SK-MEL-5 (cell line): ENCODE results near the gene PHLDB3. TPM values are rescaled to one million over a fixed set of nuclear protein-coding genes. Genes with fewer than 3 reads are reported as not detected.
"Not testable (repeated sequence)": the region's sequence is repeated elsewhere in the genome, so short reads cannot be mapped to it uniquely, and the experiment has no call there.

ENCODE experiments used
- DNase-seq: peaks from one replicate; pipeline ENCODE4 v3.0.0-alpha.2; 2016; ENCODE audit warnings: low read depth, low spot score
- in situ Hi-C: cut with HindIII; loops from 2 replicates; pipeline ENCODE4 v1.10.0; 2016; ENCODE audit warnings: low sequenced_read_pairs, high pct_unique_total_duplicates, low pct_unique_long_range_greater_than_20kb
- total RNA-seq: library from RNA; depleted of rRNA; stranded (reverse); fragments of >200 nt; shearing (Covaris generic); gene quantifications from 2 replicates; pipeline ENCODE4 v1.2.3, GENCODE V29; 2014

PHLDB3 gene
- total RNA-seq, 1 experiment from 2014 or later, result 19.5 TPM

DNA sequence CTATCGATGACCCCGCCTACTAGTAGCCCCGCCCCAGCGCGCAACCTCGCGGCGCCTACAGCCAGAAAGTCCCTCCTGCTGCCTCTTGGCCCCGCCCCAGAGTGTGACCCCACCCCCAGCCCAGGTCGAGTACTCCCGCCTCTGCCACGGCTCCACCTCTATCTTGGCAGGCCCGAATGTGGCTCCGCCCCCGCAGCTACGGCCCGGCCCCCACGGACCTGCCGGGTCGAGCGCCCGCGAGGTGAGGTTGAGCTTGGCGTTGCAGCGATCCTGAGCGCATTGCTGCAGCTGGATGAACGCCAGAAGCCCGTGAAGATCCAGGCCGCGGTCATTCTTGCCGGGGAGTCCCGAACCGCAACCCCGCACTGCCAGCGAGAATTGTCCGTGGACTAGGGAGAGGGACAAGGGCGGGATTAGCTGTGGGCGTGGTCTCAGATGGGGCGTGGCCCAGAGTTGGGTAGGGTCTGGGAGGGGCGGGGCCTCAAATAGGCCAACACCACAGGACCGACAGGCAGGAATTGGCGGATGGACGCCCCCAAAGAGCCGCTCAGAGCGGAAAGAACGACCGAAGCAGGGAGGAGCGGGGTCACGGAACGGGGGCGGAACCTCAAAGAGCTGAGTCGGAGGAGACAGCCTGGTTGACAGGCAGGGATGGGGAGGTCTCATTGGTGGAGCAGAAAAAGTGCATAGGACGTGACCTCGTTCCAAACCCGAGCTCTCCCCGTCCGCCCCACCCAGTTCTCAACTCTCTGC lies 41.0 kb downstream of the PHLDB3 start:
- in situ Hi-C loops, result no loop called here
- peak; percentile 94 for DNase-seq

DNA sequence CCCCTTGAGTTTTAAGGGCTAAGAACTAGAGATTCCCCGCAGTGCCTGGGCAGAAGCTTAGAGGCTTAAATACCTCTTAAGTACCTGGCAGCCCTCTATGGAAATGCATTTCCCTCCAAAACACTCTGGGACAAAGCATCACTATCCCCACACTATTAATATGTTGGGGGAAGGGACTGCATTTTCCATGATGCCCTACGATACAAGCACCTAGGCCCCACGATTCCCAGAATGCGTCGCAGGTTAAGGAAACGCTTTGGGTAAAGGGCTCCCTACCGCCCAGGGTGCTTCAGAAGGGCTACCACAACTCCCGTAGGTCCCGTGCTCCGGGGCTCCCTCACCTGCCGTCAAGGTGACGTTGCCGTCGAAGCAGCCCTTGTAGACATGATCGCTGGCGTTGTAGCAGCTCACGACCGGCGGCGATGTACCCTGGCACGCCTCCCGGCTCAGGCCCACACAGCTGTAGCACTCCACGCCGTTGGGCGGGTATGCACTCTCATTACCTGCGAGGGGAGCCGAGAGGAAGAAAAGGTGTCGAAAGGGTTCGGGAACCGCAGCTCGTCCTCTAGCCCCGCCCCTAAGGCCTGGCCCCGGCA lies 41.7 kb downstream of the PHLDB3 start:
- no peak for DNase-seq
- in situ Hi-C loops, result no loop called here

DNA sequence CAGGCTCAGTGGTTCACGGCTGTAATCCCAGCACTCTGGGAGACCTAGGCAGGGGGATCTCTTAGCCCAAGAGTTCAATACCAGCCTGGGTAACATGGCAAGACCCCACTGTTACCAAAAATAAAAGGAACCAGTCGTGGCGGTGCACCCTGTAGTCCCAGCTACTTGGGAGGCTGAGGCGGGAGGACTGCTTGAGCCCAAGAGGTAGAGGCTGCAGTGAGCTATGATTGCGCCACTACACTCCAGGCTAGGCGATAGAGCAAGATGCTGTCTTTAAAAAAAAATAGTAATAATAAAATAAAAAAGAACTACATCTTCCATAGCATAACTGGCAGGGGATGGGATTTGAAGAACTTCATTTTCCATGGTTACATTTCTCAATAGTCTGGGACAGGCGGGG lies 42.2 kb downstream of the PHLDB3 start:
- no peak for DNase-seq
- in situ Hi-C loops, result no loop called here

DNA sequence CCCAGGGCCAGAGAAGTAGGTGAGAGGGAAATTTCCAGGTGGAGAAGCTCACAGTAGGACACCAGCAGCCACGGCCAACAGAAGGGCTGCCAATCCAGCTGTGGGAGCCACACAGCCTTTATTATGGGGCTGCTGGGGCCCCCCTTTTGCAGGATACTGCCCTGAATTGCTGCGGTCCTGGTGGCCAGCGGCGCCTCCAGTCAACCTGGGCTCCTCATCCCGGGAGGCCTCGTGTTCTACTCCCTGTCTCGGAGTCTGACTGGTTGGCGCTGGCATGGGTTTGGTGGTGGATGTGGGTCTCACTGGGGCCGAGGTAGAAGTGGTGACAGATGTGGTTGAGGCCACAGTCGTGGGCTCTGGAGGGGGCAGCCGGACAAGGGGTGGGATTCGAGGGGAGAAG lies 43.2 kb downstream of the PHLDB3 start:
- DNase-seq, result no peak
- in situ Hi-C loops, result no loop called here

DNA sequence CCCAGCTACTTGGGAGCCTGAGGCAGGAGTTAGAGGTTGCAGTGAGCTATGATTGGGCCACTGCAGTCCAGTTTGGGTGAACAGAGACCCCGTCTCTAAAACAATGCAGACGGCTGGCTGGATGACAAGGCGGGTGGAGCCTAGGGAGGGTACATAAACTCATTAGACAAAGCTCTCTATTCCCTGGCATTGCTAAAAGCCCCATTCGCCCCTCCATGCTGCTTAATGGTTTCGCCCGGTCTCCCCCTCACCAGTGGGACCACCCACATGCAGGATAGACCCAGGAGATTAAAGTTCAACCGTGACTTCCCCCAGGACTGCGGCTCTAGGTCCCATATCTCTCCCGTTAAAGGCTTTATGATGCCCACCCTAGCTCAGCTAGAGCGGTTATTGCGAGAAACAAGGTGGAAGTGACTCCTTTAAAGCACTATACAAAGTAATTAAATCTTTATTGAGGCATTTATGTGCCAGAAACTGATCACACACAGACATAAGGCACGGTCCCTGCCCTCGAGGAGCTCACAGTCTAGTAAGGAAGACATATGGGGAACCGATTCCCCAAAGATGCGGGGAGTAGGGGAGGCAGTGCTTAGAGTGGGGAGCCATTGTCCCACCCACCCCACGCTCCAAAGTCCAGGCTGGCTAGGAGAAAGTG lies 44.1 kb downstream of the PHLDB3 start:
- no peak for DNase-seq
- in situ Hi-C loops, result no loop called here

DNA sequence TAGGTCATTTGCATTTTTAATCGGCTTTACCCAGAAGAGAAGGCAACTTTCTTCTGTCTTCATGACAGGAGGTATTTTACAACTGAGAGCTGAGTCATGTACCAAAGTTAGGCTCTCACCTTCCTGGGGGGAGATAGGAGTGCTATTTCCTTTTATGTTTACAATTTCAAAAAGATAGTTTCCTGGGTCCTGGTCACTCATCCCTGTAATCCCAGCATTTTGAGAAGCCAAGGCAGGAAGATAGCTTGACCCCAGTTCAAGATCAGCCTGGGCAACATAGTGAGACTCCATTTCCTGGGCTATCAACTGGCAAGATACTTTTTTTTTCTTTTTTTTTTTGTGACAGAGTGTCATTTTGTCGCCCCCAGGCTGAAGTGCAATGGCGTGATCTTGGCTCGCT lies 46.7 kb downstream of the PHLDB3 start:
- DNase-seq, result no peak
- in situ Hi-C loops, result no loop called here

DNA sequence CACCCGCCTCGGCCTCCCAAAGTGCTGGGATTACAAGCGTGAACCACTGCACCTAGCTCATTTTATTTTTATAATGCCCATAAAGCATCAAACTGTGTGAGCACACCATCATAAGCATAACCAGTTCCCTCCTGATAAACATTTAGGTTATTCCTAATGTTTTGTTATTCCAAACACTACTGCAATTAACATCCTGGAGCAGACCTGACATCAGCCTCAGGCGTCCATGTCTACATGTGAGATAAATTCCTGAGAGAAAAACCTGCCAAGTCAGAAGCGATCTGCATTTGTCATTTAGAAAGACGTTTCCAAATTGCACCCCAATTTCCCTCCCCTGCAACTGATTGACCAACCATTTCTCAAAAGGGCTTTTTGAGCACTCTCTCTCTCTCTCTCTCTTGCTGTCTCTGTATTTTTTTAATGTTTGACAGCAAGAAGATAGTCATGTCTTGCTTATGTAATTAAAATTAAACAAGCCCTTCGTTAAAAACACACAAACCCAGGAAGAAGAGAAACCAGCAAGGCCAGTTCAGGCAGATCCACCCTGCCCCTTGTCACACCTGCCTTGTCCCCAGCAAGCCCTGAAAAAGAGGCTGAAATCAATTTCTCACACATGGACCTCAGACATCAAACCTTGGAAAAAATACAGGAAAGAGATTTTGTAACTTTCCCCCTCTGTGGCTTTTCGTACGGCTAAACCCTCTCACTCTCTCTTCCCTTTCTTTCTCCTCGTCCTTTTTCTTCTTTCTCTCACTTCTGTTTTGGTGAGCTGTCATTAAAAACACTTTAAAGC lies 49.0 kb downstream of the PHLDB3 start:
- DNase-seq, result no peak
- in situ Hi-C loops, result no loop called here

DNA sequence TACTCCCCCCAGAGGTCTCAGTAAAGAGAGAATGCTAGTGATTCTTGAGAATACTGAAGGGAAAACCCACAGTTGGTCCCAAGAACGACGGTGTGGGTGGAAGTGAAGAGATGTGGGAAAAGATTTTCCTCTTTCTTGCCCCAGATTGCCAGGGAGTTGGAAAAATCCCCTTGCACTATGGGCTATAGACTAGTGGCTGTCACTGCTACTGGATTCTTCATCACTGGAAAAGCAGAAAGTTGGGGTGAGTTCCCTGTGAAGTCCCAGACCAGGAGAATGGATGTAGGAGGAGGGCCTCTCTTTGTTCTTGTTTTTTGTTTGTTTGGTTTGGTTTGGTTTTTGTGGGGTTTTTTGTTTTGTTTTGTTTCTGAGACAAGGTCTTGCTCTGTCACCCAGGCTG lies 50.5 kb downstream of the PHLDB3 start:
- no peak for DNase-seq
- in situ Hi-C loops, result no loop called here

DNA sequence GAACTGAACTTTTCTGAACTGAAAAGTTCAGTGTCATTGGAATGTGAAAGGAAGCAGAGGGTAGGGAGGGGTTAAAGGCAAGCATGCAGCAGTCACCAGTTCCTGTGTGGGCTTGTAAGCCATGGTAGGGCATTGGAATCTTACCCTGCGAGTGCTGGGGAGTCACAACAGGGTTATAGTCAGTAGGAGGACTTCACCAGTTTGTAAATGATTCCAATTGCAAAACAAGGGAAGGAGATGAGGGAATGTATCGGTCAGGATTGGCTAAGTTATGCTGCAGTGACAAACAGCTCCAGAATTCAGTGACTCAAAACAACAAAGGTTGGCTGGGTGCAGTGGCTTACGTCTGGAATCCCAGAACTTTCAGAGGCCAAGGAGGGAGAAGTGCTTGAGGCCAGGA lies 52.0 kb downstream of the PHLDB3 start:
- in situ Hi-C loops, result no loop called here
- no peak for DNase-seq

DNA sequence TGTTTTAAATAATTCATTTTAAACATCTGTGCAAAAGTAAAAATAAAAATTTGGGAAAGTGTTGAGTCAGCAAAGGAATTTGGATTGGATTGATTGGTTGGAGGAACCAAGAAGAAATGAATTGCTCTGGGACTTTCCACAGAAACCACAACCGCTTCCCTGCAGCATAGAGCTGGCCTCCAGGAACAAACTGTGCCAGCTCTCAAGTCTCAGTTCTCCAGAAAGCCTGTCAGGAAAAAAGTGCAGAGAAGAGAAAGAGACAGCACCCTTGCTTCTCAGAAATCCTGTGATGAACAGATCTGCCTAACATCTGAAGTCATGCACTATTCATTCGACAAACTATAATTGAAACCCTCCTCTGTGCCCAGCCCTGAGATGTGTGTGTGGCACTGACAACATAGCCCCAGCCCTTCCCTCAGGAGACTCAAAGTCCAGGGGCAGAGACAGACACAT lies 54.0 kb downstream of the PHLDB3 start:
- no peak for DNase-seq
- in situ Hi-C loops, result no loop called here

DNA sequence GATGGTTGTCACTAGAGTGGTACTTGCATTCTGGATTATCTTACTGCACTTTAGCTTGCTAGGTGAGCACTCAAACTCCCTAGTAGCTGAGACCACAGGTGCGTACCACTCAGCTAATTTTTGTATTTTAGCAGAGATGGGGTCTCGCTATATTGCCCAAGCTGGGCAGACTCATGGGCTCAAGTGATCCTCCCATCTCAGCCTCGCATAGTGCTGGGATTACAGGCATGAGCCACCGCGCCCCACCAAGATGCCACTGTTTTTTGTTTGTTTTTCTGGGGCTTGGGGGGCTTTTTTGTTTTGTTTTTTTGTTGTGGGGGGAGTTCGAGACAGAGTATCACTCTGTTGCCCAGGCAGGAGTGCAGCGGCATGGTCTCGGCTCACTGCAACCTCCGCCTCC lies 56.9 kb downstream of the PHLDB3 start:
- DNase-seq, result no peak
- in situ Hi-C loops, result no loop called here

DNA sequence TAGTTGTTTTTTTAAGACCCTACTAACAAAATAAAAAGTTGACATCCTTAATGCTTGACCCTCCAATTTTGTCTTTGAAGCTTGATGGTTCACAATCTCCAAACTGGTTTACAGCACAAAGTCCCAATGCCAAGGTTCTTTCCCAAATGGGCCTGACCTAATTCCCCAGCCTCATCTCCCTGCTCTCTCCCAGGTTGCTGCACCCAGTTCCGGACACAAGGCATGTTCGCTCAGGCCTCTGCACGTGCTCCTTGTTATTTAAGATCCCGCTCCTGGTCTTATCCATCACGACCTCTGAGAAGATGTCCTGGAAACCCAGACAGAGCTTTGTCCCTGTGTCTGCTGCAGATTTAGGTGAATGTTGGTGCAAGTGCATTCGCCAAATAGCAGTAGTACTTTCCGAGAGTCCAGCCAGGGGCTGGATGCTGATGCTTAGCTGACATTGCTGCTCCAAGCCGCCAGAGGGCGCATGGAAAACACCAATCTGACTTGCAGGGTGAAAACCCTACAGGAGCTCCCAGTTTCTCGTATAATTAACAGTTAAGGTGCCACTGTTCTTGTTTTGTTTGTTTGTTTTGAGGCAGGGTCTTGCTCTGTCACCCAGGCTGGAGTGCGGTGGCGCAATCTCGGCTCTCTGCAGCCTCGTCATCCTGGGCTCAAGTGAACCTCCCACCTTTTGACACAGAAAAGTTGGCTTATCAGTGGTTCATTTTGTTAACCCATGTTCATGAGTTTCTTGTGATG lies 57.6 kb downstream of the PHLDB3 start:
- DNase-seq, result peak; percentile 77
- in situ Hi-C loops, result no loop called here

DNA sequence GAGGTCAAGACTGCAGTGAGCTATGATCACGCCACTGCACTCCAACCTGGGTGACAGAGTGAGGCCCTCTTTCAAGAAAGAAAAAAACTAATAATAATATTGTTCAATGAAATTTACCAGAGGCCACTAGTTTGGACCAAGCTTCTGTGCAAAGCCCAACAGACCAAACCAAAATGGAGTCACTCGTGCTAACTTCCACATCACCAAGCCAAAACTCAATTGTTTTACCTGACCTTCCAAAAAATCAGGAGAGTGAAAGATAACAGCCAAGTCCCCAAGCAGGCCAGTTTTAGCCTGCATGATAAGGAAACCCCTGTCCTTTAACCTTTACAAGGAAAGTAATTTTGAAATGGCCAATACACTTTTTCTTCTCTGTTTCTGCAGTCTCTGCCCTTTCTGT lies 59.1 kb downstream of the PHLDB3 start:
- DNase-seq, result no peak
- in situ Hi-C loops, result no loop called here

DNA sequence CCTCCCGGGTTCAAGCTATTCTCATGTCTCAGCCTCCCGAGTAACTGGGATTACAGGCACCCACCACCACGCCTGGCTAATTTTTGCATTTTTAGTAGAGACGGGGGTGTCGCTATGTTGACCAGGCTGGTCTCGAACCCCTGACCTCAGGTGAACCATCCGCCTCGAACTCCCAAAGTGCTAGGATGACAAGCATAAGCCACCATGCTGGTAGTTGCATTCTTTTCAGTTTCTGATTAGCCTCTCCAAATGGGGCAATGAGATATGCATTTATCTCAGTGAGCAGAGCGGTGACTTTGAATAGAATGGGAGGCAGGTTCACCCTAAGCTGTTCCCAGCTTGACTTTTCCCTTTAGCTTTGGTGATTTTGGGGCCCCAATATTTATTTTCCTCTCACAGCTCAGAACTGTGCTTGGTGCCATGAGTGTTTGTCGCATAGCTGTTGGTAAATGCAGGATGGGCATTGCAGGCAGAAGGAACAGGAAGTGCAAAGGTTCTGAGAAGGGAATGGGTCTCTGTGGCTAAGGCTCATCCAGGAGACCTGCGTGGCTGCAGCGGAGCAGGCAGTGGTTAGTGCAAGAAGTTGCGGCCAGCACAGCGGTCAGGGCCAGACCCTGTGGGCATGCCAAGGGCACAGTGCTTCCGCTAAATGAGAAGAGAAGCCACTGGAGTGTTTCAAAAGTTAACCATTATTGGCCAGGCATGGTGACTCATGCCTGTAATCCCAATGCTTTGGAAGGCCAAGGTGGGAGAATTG lies 59.8 kb downstream of the PHLDB3 start:
- in situ Hi-C loops, result no loop called here
- no peak for DNase-seq

DNA sequence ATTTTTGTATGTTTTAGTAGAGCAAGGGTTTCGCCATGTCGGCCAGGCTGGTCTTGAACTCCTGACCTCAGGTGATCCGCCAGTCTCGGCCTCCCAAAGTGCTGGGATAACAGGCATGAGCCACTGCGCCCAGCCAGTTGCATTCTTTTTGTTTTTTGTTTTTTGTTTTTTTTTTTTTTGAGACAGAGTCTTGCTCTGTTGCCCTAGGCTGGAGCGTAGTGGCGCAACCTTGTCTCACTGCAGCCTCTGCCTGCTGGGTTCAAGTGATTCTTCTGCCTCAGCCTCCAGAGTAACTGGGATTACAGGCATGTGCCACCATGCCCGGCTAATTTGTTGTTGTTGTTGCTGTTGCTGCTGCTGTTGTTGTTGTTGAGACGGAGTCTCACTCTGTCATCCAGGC lies 60.5 kb downstream of the PHLDB3 start:
- in situ Hi-C loops, DNase-seq: not testable (repeated sequence)

DNA sequence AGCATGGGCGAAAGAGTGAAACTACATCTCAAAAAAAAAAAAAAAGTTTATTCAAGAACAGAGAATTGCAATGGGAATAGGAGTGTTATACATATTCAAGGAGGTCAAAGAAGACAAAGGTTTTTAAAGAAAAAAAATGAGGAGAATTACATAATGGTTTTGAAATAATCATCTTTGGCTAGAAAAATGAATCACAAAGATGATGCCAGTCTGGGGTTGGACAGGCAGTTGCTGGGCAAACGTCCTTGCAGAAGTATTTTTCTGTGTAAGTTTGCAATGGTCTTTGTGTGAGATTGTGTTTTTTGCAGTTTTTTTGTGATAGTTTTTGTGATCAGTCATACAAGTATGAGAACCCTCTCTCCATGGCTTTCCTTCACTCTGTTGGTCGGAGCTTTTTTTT lies 62.8 kb downstream of the PHLDB3 start:
- no peak for DNase-seq
- in situ Hi-C loops, result no loop called here

DNA sequence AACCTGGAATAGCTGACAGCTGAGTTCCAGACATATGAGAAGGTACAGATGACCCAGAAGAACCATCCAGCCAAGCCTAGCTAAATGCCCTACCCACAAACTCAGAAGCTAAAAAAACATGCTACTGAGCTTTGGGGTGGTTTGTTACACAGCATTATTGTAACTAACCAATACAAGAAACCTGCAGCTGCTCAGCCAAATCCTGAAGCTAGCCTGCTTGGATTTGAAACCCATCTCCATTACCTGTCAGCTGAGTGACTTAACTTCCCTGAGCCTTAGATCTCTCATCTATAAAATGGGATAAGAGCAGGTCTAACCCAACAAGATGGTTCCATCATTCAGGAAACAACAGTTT lies 64.9 kb downstream of the PHLDB3 start:
- in situ Hi-C loops, result no loop called here
- no peak for DNase-seq
